CD4-positive, CD25-positive, alpha-beta regulatory T cell (primary cell): ENCODE results near the gene ARFGEF3. TPM values are rescaled to one million over a fixed set of nuclear protein-coding genes. Genes with fewer than 3 reads are reported as not detected.
"Not testable (repeated sequence)": the region's sequence is repeated elsewhere in the genome, so short reads cannot be mapped to it uniquely, and the experiment has no call there.

Source experiments
- ATAC-seq, 2 donors: fragments of 150-1000 bp; cut with Tn5 transposase; one replicate each; pipeline ENCODE4 v1.10.0; 2021; ENCODE audit warnings: low read depth in 2 of 2, moderate number of reproducible peaks in 2 of 2, moderate library complexity in 1 of 2
- DNase-seq, 3 donors: peaks; one replicate each; pipeline versions ENCODE4 v3.0.0 to v3.0.0-alpha.2; 2012 to 2022; ENCODE audit warnings: mixed read lengths in 1 of 3
- H3K27ac ChIP-seq: one replicate; pipeline ENCODE4 v1.7.0; 2013; ENCODE audit warnings: mild to moderate bottlenecking, low read length; ENCODE audit not compliant: insufficient read depth, poor library complexity, severe bottlenecking
- H3K27me3 ChIP-seq: one replicate; pipeline ENCODE4 v1.7.0; 2013; ENCODE audit warnings: low read length; ENCODE audit not compliant: control insufficient read depth, insufficient read depth
- H3K36me3 ChIP-seq: one replicate; pipeline ENCODE4 v1.7.0; 2013; ENCODE audit warnings: mild to moderate bottlenecking, low read length, moderate library complexity; ENCODE audit not compliant: control insufficient read depth, insufficient read depth
- H3K4me1 ChIP-seq: 2 replicates; pipeline ENCODE4 v1.7.0; 2013; ENCODE audit warnings: mild to moderate bottlenecking, low read length; ENCODE audit not compliant: insufficient read depth, control insufficient read depth, poor library complexity, severe bottlenecking
- H3K4me3 ChIP-seq: one replicate; pipeline ENCODE4 v1.7.0; 2013; ENCODE audit warnings: low read depth, mild to moderate bottlenecking, low read length, moderate library complexity
- H3K9me3 ChIP-seq, 2 experiments: 1 replicate in 1 of 2; 2 replicates in 1 of 2; pipeline ENCODE4 v1.7.0; 2013; ENCODE audit warnings: low read length in 2 of 2, mild to moderate bottlenecking in 1 of 2, moderate library complexity in 1 of 2; ENCODE audit not compliant: control insufficient read depth in 2 of 2
- H3K27ac Mint-ChIP-seq, 3 donors: one replicate each; pipeline ENCODE4 v1.8.0; 2020 to 2022; ENCODE audit warnings: mild to moderate bottlenecking in 3 of 3, mixed read lengths in 3 of 3, moderate library complexity in 2 of 3
- H3K27me3 Mint-ChIP-seq: one replicate; pipeline ENCODE4 v1.8.0; 2022; ENCODE audit warnings: mild to moderate bottlenecking, mixed read lengths
- H3K36me3 Mint-ChIP-seq: one replicate; pipeline ENCODE4 v1.8.0; 2020; ENCODE audit warnings: mixed read lengths
- H3K4me1 Mint-ChIP-seq, 4 donors: one replicate each; pipeline ENCODE4 v1.8.0; 2020 to 2022; ENCODE audit warnings: mixed read lengths in 4 of 4, mild to moderate bottlenecking in 1 of 4
- H3K4me3 Mint-ChIP-seq, 4 donors: one replicate each; pipeline ENCODE4 v1.8.0; 2020 to 2022; ENCODE audit warnings: mild to moderate bottlenecking in 4 of 4, mixed read lengths in 4 of 4, moderate library complexity in 3 of 4
- H3K9me3 Mint-ChIP-seq, 7 donors: one replicate each; pipeline ENCODE4 v1.8.0; 2020 to 2022; ENCODE audit warnings: mixed read lengths in 7 of 7, mild to moderate bottlenecking in 3 of 7, moderate library complexity in 2 of 7
- polyA plus RNA-seq, 4 donors: library from polyadenylated mRNA; unstranded; fragments of 300-500 nt; fragmentation: Illumina TruSeq; gene quantifications; one replicate each; pipeline ENCODE4 v1.2.3, GENCODE V29; 2021
- total RNA-seq: library from RNA; stranded (reverse); gene quantifications from one replicate; pipeline ENCODE4 v1.2.3, GENCODE V29; 2022

ARFGEF3 gene
- total and polyA plus RNA-seq, 5 donors from 2014 or later = not detected

DNA sequence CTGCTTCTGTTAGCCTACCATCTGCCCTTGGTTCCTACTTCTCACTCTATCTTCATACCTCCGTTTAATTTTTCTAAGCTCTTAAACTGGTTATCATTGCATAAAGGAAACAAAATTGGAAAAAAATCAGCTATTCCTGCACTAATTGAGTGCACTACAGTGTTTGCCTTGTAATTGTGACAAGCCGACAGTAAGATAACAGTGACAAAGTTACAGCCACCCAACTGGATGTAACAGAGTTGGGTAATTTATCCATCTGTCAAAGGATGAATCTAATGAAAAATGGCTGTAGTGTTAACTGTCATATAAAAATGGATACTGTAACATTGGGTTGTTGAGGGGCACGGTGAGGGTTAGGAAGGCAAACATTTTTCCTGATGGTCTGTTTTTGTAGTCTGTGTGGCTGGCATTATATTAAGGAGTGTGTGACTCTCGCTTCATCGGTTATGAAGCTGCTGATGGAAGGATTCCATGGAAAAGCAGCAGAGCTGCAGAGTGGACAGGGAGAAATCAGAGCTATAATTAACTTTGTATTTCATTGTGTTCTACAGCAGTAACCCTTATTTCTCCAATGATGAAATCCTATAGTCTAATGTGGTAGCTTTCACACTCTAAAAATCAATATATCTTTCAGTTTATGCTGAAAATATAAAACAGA, 43.8 kb downstream of the ARFGEF3 start:
- peaks cover 0 to 2% (median 0%) of the 10 kb centered on the region in 7 donors for H3K9me3 Mint-ChIP-seq
- Histone ChIP-seq H3K27me3 (peaks cover 3% of the 10 kb centered on the region), H3K36me3 (no peaks in the 10 kb centered on the region), H3K4me3 (no peak overlapping the region), H3K27ac (no peak overlapping the region), H3K4me1 (no peaks in the 10 kb centered on the region), H3K9me3 (no peaks in the 10 kb centered on the region)
- ATAC-seq = no peak
- no peaks in the 10 kb centered on the region for H3K36me3 Mint-ChIP-seq
- no peaks in the 10 kb centered on the region for H3K4me1 Mint-ChIP-seq
- no peak overlapping the region for H3K4me3 Mint-ChIP-seq
- H3K27ac Mint-ChIP-seq = no peak overlapping the region
- H3K27me3 Mint-ChIP-seq = peaks cover 3% of the 10 kb centered on the region
- no peak for DNase-seq

DNA sequence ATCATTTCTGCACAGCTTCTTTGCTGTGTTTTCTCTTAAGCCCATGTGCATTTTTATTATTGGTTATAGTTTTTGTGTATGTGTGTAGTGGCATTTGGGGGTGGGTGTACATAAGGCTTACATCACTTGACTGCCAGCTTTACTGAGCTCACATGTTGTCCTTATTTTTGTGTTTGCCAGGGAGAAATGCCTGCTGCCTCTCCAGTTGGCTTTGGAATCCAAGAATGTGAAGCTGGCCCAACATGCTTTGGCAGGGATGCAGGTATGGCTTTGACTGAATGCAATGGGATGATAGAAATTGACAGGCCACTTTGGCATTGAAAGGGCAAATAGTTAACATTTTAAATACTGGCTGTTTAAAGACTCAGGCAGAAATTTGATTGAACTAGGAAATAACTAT, 45.1 kb downstream of the ARFGEF3 start:
- H3K27ac Mint-ChIP-seq = no peak overlapping the region

DNA sequence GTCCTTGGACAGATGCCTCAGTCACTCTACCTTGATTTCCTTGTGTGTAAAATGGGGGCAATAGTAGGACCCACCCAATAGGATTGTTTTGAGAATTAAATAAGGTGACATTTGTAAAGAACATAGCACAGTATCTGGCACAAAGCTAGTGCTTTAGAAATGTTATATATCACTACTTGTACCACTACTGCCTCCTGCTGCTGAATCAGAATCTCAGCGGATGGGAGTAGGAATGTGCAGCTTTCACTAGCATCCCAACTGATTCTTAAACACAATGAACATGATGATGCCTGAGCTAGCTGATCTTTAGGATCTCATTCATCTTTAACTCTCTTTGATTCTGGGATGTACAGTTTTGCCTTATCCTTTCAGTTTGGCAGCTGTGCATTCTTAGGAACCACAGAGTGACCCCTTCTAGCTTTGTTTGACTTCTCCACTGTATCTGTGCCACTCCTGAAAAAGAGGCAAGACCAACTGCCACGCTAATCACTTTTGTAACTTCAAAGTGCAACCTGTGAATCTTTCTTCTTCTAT, 49.4 kb downstream of the ARFGEF3 start:
- no peaks in the 10 kb centered on the region for H3K4me1 Mint-ChIP-seq
- ATAC-seq = no peak
- H3K4me3 ChIP-seq = no peak overlapping the region
- H3K27ac ChIP-seq = no peak overlapping the region
- no peaks in the 10 kb centered on the region for H3K36me3 ChIP-seq
- H3K9me3 Mint-ChIP-seq = no peaks in the 10 kb centered on the region
- H3K36me3 Mint-ChIP-seq = no peaks in the 10 kb centered on the region
- H3K9me3 ChIP-seq = no peaks in the 10 kb centered on the region
- no peaks in the 10 kb centered on the region for H3K4me1 ChIP-seq
- H3K27ac Mint-ChIP-seq = no peak overlapping the region
- no peak overlapping the region for H3K4me3 Mint-ChIP-seq
- H3K27me3 ChIP-seq = peaks cover 3% of the 10 kb centered on the region
- peaks cover 7% of the 10 kb centered on the region for H3K27me3 Mint-ChIP-seq
- DNase-seq = no peak

More for the DNA sequence above, 45.1 kb downstream of the ARFGEF3 start:
- peaks cover 3% of the 10 kb centered on the region for H3K27me3 ChIP-seq
- peaks cover 7% of the 10 kb centered on the region for H3K27me3 Mint-ChIP-seq
- no peak overlapping the region for H3K4me3 Mint-ChIP-seq
- H3K9me3 ChIP-seq = no peaks in the 10 kb centered on the region
- ATAC-seq = no peak
- no peak overlapping the region for H3K27ac ChIP-seq
- H3K4me1 ChIP-seq = no peaks in the 10 kb centered on the region
- no peaks in the 10 kb centered on the region for H3K36me3 ChIP-seq
- no peak for DNase-seq
- H3K4me1 Mint-ChIP-seq = no peaks in the 10 kb centered on the region
- no peaks in the 10 kb centered on the region for H3K36me3 Mint-ChIP-seq
- peaks cover 0 to 2% (median 0%) of the 10 kb centered on the region in 7 donors for H3K9me3 Mint-ChIP-seq
- H3K4me3 ChIP-seq = no peak overlapping the region

DNA sequence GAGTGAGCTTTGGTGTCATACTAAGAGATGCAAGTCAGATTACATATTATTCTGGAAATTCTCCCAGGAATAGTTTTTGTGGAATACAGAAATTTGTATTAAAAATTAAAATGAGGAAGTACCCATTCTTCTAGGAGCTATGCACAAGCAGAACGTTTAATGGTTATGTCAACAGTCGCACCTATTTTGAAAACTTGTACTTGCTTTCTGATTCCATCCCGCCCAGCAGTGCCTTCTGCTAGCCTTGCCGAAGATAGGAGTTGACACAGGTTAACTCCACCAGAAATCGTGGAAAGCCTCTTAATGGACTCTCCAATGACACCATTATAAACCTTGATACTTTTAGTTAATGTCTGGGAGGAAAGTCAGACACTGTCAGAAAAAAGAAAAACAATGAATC, 49.9 kb downstream of the ARFGEF3 start:
- DNase-seq (no peak), ATAC-seq (no peak)
- H3K4me1 Mint-ChIP-seq = no peaks in the 10 kb centered on the region
- no peak overlapping the region for H3K4me3 Mint-ChIP-seq
- H3K9me3 Mint-ChIP-seq = no peaks in the 10 kb centered on the region
- H3K27me3 Mint-ChIP-seq = peaks cover 7% of the 10 kb centered on the region
- no peaks in the 10 kb centered on the region for H3K36me3 ChIP-seq
- no peak overlapping the region for H3K4me3 ChIP-seq
- H3K4me1 ChIP-seq = no peaks in the 10 kb centered on the region
- H3K27ac Mint-ChIP-seq = no peak overlapping the region
- no peak overlapping the region for H3K27ac ChIP-seq
- no peaks in the 10 kb centered on the region for H3K36me3 Mint-ChIP-seq
- no peaks in the 10 kb centered on the region for H3K9me3 ChIP-seq
- peaks cover 3% of the 10 kb centered on the region for H3K27me3 ChIP-seq

DNA sequence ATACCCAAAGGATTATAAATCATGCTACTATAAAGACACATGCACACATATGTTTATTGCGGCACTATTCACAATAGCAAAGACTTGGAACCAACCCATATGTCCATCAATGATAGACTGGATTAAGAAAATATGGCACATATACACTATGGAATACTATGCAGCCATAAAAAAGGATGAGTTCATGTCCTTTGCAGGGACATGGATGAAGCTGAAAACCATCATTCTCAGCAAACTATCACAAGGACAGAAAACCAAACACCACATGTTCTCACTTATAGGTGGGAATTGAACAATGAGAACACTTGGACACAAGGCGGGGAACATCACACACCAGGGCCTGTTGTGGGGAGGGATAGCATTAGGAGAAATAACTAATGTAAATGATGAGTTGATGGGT, 50.8 kb downstream of the ARFGEF3 start:
- H3K36me3 Mint-ChIP-seq, H3K9me3 ChIP-seq, DNase-seq, H3K4me1 ChIP-seq, H3K4me3 Mint-ChIP-seq, H3K27me3 ChIP-seq, H3K36me3 ChIP-seq, ATAC-seq, H3K4me3 ChIP-seq, H3K27ac ChIP-seq, H3K4me1 Mint-ChIP-seq, H3K9me3 Mint-ChIP-seq: not testable (repeated sequence)
- Mint-ChIP-seq H3K27ac (peak overlapping the region in 1 of 3 donors; percentile 35), H3K27me3 (peaks cover 14% of the 10 kb centered on the region)

DNA sequence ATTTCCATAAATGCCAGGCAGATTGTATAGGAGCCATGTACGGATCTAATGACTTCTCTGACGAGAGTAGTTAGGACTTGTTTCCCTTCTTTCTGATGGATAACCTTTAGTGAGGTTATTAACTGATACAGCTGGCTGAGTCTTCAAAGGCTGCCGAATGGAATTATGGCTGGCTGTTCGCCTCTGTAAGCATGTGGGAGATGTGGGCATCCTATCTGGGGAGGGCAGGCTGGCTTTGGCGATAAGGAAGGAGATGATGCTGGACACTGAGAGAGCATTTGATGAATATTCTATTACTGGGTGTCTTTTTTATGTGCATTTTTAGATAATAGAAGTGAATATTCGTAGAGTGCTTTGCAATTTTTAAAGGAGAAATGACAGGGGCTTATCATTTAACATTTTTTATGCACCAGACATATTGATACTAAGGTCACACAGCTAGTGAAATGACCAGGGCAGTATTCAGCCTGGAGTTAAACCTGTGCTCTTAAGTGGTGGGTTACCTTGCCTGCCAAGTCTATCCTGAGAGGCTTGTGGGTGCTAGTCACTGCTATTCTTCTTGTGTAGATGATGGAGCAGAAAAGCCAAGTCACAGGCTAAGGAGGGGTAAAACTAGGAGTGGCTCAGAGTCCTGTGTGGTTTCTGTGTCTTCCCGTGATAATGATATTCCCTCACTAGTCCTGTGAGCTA, 53.5 kb downstream of the ARFGEF3 start:
- Mint-ChIP-seq H3K4me1 (no peaks in the 10 kb centered on the region), H3K27me3 (peaks cover 20% of the 10 kb centered on the region), H3K27ac (no peak overlapping the region), H3K9me3 (peaks cover 0 to 5% (median 0%) of the 10 kb centered on the region in 7 donors), H3K4me3 (no peak overlapping the region), H3K36me3 (no peaks in the 10 kb centered on the region)
- H3K27me3 ChIP-seq = peaks cover 2% of the 10 kb centered on the region
- H3K36me3 ChIP-seq = no peaks in the 10 kb centered on the region
- no peak overlapping the region for H3K4me3 ChIP-seq
- no peaks in the 10 kb centered on the region for H3K4me1 ChIP-seq
- DNase-seq (no peak), ATAC-seq (no peak)
- H3K27ac ChIP-seq = no peak overlapping the region
- no peaks in the 10 kb centered on the region for H3K9me3 ChIP-seq

DNA sequence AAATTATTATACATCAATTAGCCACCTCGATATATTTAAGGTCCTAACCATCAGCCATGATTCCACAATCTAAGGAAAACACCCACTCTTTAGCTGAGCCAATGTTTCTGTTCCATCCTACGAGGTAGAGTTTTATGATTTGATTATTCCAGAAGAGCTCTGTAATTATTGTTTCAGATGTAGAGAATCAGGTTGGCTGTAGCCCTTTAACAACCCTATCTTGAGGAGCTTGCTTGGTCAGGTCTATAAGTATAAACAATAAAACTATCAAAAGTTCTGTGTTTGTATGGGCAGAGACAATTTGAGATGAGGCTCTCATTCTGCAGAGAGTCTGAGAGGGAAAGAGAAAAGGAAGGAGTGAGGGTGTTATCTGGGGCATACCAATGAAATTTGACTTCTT, 56.7 kb downstream of the ARFGEF3 start, which contains the start of gene PBOV1:
TSS of gene PBOV1 (minus strand) at position 43 of the 400 bp plus-strand sequence. CDS start 96 bp downstream, outside the sequence.
- no peak for ATAC-seq

More for the DNA sequence above, 56.7 kb downstream of the ARFGEF3 start, which contains the start of gene PBOV1:
- Mint-ChIP-seq H3K9me3 (peaks cover 0 to 5% (median 0%) of the 10 kb centered on the region in 7 donors), H3K4me3 (no peak within 1 kb of the TSS), H3K27ac (peak within 1 kb of the TSS in 1 of 3 donors; percentile 38), H3K4me1 (no peaks in the 10 kb centered on the region), H3K27me3 (peaks cover 13% of the 10 kb centered on the region), H3K36me3 (no peaks in the 10 kb centered on the region)
- H3K36me3 ChIP-seq = no peaks in the 10 kb centered on the region
- H3K4me1 ChIP-seq = no peaks in the 10 kb centered on the region
- no peak for DNase-seq
- H3K9me3 ChIP-seq = no peaks in the 10 kb centered on the region
- no peak within 1 kb of the TSS for H3K4me3 ChIP-seq
- no peak within 1 kb of the TSS for H3K27ac ChIP-seq
- peaks cover 4% of the 10 kb centered on the region for H3K27me3 ChIP-seq
